Measurements from ENCODE around the gene RHOC.

Gene RHOC

DNA sequence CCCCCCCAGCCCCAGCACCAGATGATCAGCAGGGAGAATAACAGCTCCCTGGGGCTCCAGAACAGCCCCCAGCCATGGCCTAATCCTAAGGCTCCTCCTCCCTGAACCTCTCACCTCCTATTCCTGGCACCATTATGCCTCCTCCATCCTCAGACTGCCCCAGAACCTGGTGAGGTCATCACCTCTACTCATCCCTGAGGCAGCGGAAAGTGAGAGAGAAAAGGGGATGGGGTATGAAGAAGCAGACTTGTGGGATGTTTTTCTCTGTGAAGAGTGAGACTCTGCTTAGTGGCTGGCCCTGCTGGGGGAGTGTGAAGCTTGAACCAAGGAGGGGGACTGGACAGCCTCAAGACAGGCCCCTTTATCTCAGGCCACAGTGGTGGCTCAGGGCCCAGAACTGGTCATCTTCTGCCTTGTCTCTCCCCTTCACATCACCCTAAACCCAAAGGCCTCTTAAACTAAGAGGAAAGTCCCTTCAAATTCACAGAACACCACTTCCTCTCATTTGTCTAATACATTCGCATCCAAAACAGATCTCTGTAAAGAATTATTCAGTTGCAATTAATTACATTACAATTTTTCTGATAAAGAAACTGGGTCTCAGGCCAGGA lies 10.4 kb upstream of the RHOC start:
- DNase-seq: no peak

DNA sequence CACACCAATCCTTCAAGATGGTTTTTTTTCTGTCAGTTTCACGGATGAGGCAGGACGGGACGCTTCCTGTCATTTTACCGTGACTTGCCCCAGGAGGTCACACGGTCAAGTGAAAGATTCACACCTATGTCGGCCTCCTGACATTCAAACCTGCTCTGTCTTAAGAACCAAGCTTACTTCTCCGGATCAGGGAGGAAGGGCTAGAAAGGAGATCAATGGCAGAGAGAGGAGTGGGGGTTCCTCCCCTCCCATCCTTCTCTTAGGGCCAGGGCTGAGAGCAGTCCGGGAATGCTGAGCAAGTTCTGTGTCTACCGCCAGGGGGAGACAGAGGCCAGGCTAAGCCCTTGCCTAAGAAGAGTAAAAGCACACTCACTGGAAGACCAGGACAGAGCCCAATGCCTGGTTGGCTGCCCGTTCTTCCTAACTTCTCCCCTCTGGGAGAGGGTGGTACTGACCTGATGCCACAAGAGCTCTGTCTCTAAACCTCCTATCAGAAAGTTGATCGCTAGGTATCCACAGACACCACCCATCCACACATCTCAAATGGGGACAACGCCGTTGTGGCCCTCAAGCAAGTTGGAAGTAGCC lies 9.3 kb upstream of the RHOC start:
- DNase-seq: peak; percentile 94

DNA sequence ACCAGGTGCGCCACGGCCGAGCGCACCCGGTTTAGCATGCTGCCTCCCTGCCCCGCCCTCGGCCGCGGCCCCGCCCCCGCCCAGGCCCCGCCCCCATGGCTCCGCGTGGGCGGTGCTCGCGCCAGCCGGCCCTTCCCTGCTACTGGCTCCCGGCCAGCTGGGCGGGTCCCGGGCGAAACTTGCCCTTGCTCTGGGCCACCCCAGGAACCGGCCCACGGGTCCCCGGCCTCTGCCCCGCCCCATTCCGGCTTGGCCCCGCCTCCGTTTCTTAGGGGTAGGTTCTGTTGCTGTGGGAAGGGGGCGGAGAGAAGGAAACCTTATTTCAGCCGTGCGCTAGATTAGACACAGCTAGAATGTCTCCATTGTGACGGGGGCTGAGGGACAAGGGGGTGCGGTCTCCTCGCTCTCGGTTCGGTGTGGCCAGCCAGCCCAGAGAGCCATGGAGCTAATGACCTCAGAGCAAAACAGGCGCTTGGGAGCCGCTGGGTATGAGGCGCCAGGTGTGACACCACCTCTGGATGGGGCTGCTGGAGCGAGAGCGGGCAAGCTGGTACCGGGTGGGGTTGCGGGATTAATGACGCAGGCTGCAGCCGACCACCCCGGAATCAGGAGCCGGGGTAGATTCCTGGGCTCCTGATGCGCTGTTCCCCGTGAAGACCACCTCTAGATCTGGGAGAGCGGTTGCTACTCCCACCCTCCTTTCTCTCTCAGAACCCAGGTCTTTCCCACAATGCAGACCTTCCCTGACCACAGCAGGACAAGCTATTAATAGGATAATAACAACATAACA lies 8.5 kb upstream of the RHOC start, which contains the start of gene PPM1J:
Gene PPM1J (minus strand): TSS at position 69 of the 790 bp plus-strand sequence. CDS start 31 bp downstream, at position 38.
- peak; percentile 95 for DNase-seq

DNA sequence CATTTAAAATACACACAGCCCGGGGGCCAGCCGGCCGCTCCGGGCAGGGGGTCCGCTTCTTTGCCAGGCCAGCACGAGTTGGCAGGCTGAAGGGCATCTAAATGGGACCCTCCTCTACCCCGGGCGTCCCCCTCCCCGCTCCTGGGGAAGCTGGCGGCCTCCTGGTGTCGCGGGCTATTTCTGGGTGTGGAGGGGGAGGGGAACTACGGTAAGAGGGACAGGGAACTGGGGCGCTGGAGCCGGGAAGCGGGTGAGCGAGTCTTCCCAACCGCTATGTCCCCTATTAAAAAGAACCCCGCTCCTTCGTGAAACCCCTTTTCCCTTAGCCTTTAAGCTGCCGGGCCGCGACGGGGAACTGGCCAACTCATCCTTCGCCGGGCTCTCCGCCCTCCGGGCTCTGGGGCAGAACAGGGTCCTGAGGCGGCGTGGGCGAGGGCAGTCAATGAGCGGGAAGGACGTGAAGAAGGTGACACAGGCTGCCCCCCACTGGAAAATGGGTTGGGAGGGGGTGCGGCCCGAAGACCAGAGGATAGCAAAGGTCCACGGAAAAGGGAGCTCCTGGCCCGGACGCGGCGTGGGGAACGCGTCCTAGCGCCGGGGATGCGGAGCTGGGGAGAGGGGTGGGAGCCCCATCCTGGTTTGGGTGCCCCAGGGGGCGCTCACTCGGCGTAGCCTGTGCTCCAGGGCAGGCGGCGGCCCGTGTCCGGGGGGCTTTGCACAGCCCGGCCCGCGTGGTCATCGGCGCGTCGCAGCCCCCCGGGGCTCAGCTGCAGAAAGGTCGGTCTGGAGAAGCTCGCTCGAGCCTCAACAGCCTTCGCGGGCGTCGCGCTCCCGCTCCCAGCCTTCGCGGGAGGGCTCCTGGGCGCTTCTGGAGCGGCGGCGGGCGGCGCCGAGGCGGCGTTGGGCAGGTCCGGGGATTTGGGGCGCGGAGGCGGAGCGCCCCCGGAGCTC lies 7.7 kb upstream of the RHOC start:
- peak; percentile 50 for DNase-seq

DNA sequence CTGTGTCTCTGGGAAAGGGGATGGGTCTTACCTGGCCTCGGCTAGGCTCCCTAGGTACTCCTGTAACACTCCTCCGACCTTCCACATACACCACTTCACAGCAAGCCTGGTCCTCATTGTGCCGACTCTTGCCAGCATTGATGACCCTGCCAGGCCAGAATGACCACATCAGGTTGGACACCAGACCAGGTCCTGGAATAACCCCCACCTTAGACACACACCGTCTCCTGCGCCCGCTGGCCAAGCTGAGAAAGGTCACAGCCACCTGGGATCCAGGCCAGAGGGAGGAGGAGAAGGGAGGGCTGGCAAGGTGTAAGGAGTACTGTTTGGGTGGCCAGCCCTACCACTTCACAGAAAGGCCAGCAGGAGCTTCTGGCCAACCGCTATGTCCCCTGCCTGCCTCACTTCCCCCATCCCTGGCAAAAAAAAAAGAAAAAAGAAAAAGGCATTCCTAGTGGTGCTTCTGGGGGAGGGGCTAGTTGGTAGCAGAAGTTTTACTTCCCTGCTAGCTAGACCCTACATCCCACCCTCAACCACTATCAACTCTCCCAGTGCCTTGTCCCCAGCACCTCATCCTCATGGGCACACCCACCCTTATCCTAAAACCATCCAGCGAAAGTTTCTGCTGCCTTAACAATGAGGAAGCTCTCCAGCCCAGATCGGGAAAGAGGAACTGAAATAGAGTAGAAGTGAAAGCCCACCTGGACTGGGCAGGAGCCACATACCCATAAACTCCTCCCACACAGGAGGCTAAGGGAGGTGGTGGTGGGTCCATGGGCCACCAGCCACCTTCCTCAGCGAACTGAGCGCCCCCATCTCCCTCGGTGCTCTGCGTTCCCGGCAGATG lies 6.8 kb upstream of the RHOC start:
- no peak for DNase-seq

DNA sequence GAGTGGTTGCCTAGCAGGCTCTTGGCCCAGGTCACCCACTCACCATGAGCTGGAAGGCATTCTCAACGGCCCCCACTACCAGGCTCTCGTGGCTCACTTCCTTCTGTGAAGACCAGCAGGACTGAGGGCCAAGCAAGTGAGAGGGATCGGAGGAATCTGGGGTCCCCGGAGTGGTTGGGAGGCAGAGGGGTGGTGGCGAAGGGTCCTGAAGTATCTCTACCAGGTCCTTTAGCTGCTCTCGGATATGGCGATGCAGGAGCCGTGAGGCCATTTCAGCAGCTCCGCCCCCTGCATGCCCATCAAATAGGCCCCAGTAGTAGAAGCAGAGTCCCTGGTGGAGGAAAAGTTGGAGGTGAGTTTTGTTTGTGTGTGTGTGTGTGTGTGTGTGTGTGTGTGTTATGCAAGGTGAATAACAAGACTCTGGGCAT lies 5.8 kb upstream of the RHOC start:
- DNase-seq: no peak

DNA sequence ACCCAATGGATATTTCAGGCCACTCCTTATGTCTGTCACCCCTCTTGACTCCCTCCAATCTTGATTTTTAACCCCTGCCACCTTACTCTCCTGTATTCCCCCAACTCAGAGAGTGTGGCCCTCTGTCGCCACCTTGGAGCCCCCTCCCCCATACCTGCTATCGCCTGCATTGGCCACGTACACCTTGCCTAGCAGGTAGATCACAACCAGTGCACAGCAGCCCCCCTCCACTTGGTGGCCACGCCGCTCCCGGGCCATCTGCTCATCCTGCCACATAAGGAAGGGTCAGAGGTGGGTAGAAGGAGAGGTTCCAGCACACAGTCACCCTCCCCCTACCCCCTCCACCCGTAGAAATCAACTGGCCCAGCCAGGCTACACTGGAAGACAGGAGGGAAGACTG lies 5.3 kb upstream of the RHOC start:
- DNase-seq: no peak

DNA sequence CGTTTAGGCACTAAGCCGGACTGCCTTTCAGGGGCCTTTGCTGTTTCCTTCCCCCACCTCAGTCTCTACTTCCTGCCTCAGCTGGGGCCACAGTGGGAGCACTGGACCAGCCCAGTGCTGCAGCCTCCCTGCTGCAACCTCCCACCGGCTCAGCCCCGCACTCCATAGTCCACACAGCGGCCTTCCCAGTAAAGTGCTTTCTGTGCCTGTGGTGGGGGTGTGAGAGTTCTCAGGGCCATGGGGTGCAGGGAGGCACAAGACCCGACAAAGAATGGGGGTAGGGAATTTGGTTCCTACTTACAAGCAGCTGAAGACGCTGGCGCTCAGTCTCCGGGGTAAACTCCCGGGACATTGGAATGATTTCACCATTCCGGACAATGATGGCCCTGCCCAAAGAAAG lies 4.7 kb upstream of the RHOC start:
- no peak for DNase-seq

DNA sequence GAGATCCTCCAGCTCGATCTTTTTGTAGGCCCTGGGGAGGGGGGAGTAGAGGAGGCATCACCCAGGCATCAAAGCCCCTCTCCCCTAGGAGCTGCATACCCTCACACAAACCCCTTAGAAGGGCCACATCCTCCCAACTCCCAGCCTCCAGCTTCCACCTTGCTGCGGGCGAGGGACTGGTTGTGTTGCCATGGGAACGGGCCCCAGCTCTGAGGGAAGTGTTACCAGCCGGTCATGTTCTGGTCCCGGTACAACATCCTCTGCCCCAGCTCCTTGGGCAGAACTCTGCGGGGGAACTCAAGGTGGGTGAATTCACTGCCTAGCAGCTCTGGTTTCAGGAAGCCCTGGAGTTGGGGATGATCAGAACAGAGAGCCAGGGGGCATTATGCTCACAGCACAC lies 4.1 kb upstream of the RHOC start:
- DNase-seq: no peak

DNA sequence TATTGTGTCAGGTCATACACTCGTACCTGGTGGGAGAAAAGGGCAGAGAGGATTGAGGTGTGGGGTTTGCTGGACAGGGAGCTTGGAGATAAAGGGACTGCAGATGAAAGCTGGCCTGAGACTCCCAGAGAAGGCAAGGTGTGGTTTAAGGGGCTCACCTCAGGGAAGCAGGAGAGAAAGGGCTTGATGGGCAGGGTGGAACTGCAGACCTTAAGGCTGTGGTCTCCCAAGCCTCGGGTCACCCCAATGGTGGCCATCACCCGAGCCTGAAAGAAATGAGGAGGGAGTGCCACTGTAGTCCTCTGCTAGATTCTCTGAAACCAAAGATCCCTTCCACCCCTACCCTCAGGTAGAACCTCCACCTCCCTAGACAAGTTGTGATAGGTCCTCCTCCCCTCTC lies 3.7 kb upstream of the RHOC start:
- DNase-seq: no peak

DNA sequence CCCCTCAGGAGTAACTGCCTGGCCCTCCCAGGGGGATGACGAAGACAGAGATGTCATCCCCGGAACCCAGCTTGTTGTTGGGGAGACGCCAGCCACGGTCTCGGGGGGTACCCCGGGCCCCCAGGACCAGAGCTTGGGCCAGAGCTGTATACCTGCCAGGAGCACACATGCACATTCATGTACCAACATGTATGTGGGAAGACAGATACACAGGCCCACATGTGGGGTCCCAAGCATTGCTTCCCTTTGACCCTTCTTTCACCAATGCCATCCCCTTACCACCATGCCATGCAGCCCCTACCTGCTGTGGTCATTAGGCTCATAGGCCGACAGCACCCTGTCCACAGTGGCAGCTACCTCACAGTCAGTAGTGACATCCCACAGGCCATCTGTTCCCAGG lies 3.2 kb upstream of the RHOC start:
- no peak for DNase-seq

DNA sequence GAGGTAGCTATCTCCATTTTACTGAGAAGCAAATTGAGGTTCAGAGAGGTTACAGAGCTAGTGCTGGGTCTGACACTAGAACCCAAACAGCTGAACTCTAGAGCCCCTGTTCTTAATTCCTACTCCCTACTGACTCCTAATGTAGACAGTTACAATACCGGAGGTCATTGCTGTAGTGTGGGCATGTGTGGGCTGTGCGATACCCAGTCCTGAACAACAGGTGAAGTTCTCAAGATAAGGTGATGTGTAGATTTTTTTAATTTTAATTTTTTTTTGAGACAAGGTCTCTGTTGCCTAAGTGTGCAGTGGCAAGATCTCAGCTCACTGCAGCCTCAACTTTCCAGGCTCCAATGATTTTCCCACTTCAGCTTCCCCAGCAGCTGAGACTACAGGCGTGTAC lies 1.6 kb upstream of the RHOC start:
- no peak for DNase-seq

DNA sequence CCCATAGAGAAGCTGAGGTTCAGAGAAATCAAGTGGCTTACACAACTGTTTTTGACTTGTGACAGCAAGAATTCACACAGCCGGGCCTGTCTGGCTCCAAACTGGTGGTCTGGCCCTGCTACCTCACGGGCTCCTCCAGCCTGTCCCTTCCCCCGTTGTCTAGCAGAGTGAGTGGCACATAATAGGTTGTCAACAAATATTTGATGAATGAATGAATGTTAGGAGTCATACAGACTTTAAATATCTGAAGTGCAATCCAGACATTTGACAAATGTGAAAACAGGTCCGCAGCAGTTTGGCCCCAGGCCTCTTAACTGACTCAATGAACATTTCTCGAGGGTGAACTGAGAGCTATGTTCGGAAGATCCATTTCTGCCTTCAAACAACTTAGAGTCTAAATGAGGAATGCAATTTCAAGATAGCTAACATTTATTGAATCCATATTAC lies 1.1 kb upstream of the RHOC start:
- no peak for DNase-seq

DNA sequence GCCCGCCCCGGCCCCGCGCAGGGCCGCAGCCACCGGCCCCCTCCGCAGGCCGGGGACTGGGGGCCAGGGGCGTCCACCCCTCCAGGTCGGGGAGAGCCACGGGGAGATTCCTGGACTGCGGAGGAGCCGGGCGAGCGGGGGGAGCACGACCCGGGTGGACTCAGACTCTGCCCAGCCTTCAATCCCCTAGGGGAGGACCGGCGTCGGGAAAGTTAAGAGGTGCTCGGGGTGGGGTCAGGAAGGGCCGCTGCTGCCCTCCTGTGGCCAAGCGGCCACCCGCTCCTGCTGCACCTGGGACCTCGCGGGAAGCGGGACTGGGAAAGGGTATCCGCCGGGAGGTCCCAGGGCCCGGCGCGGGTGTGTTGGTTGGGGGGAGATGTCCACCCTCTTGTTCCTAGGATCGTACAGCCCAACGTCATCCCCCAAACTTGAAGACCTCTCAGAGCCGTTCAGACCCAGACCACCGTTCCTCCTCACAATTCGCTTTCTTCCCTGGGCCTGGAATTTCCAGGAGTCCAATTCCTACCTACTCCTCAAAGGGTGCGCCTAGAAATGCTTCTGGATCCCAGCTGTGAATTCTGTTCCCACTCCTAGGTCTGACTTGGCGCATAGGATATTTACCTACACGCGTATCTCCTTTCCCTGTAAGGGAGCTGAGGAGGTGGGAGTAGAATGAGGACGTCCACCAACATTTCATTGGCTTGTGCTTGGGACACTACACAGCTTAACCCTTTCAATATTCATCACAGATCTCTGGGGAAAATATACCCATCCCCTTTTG lies 484 bp upstream of the RHOC start:
- DNase-seq: peak; percentile 91

DNA sequence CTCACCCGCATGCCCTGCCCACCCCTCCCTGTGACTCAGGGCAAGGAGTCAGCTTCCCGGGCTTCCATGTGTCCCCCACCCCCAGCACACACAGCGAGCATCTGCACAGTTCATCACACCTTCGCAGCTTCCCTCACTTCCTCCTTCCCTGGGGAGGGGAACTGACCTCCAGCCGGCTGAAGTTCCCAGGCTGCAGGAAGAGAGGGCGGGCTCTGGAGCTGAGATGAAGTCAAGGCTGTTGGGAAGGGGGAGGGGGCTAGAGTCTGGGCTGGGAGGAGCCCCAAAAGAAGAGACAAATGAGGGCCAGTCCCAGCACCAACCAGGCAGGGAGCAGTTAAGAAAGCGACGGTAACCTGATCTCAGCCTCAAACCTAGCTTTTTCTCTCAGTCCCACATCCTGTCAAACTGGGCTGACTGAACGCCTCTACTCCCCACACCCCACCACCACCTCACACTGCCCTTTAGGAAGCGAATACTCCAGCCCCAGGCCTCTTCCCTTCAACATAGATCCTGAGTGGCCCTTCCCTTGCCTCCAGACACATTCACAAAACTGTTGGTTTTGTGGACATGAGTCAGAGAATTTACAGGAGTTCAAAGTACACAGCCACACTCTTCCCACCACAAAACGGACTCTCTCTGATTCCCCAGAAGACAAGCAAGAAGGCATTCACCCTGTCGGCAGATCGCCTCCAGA lies 1.8 kb downstream of the RHOC start:
- peak; percentile 95 for DNase-seq

DNA sequence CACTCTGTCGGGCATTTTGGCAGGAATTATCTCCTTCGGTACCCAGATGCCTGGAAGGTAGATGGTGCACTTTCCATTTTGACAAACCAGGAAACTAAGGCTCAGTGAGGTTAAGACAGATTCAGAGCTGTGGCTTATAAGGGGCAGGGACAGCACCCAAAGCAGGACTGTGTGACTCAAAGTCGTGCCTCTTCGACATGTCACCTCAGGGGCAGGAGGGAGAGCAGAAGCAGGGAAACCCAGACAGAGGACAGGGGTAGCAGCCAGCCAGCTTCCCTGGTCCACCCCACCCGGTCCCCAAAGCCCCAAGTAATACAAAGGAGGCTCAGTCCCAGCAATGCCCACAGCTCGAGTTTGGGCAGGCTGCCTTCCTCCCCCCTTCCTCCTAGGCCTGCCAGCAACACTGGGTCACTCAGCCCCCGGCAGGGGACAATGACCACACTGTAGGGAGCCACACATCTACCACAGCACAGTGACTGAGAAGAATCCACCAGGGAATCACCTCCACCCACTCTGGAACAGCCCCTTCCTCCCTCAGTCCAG lies 2.5 kb downstream of the RHOC start:
- DNase-seq: no peak

DNA sequence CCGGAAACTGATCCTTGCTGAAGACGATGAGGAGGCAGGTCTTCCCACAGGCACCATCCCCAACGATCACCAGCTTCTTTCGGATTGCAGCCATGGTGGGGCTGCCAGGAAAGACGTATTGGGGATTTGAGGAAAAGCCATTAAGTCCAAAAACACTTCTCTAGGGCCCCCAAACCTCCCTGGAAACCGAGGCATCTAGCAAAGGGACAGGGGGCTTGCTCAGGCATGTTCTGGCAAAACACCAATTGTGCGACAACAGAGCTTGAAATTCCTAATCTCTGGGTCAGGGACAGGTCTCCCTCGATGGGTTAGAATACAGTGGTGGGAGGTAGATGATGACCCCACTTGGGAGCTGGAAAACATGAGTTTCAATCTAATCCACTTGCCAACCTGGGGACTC lies 3.2 kb downstream of the RHOC start:
- DNase-seq: no peak

DNA sequence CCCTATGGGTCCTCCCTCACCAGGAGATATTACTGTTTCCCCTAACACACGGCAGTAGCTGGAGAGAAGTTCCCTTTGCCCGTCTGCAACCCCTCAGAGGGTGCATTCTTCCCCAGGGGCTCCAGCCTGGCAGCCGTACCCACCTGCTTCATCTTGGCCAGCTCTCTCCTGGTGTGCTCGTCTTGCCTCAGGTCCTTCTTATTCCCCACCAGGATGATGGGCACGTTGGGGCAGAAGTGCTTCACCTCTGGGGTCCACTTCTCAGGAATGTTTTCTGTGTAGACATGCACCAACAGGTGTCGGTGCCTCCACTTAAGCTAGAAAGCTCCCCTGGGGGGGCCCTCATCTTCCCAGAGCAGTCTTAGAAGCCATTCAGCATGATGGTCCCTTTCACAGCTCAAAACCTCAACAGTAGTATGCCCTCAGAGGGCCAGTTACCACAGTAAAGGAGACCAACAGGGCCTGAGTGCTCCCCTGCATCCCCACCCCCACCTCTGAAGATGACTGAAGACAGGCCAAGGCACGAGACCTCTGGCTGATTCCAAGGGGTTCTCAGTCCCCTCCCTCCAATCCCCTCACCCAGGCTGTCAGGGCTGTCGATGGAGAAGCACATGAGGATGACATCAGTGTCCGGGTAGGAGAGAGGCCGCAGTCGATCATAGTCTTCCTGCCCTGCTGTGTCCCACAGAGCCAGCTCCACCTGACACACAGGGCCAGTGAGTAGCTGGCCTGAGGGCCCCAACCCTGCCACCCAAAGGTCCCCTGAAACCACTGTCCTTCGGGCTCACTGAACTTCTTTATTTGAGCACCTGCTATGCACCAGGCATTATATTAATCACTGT lies 4.3 kb downstream of the RHOC start:
- DNase-seq: no peak

DNA sequence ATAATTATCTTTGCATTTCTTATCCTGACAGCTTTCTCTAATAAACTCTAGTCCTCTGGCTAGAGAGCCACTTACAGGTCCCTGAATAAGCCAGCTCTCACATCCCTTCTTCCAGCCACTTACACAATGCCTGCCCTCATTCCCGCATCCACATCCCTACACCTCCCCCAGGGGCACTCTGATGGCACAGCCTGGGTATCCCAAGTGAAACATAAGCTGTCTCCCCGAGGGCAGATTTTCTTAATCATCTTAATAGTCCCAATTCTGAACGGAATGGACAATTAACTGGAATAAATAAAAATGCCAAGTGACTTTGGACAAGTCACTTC lies 4.9 kb downstream of the RHOC start:
- no peak for DNase-seq
